Thyroid gland (tissue), 4 donors: Measurements from ENCODE around the gene PLA2G4A. TPM values are rescaled to one million over a fixed set of nuclear protein-coding genes. Genes with fewer than 3 reads are reported as not detected.

Experiments
- DNase-seq, 2 donors: peaks; one replicate each; pipeline ENCODE4 v3.0.0-alpha.2; 2019
- H3K27ac ChIP-seq, 3 donors: fragments of 200-600 bp; sonication (generic); 1 replicate in 2 of 3; 2 replicates in 1 of 3; pipeline ENCODE4 v1.5.1; 2016 to 2019; ENCODE audit warnings: mild to moderate bottlenecking in 1 of 3, moderate library complexity in 1 of 3
- H3K27me3 ChIP-seq: fragments of 200-600 bp; sonication (generic); one replicate; pipeline ENCODE4 v1.5.1; 2019
- H3K36me3 ChIP-seq, 2 donors: fragments of 200-600 bp; sonication (generic); one replicate each; pipeline ENCODE4 v1.5.1; 2016 to 2019
- H3K4me1 ChIP-seq, 2 donors: fragments of 200-600 bp; sonication (generic); one replicate each; pipeline ENCODE4 v1.5.1; 2017 to 2019
- H3K4me3 ChIP-seq, 3 donors: fragments of 200-600 bp; sonication (generic); replicated peaks in 1 of 3; 1 replicate in 2 of 3; 2 replicates in 1 of 3; pipeline ENCODE4 v1.5.1; 2016; ENCODE audit warnings: mild to moderate bottlenecking in 1 of 3
- H3K9me3 ChIP-seq: fragments of 200-600 bp; sonication (generic); one replicate; pipeline ENCODE4 v1.5.1; 2017
- CTCF ChIP-seq, 6 experiments: fragments of 200-600 bp in 3 of 6; fragments of 450-650 bp in 3 of 6; sonication (generic) in 3 of 6; IDR thresholded peaks; one replicate each; pipeline ENCODE4 v1.5.1; 2016 to 2019; ENCODE audit warnings: antibody characterized with exemption in 6 of 6, mild to moderate bottlenecking in 2 of 6, inconsistent platforms in 1 of 6, moderate library complexity in 1 of 6
- POLR2A ChIP-seq, 2 donors: fragments of 450-650 bp; IDR thresholded peaks; one replicate each; pipeline ENCODE4 v1.6.1; 2017; ENCODE audit warnings: antibody characterized with exemption in 2 of 2, mild to moderate bottlenecking in 2 of 2, moderate library complexity in 1 of 2
- WGBS, 2 donors: methylation state at CpG; one replicate each; pipeline ENCODE4 v1.1.5; 2017; 5-methylcytosine and 5-hydroxymethylcytosine counted together
- intact Hi-C: fragments of 100-400 bp; cut with DNase I; formaldehyde crosslinking; loops from one replicate; pipeline ENCODE4 v1.15.1; 2023
- total RNA-seq, 4 donors: library from RNA; depleted of rRNA; stranded (reverse); fragments of >200 nt; gene quantifications; one replicate each; pipeline ENCODE4 v1.2.3, GENCODE V29; 2016

The PLA2G4A gene
- total RNA-seq, 4 donors from 2014 or later: 3.4 to 6.4 (median 5.2) TPM

- H3K4me3 ChIP-seq: no peak overlapping the region
- no peak for TF ChIP-seq POLR2A (IDR thresholded peaks at IDR 0.05)
- H3K4me1 ChIP-seq: no peaks in the 10 kb centered on the region
- H3K36me3 ChIP-seq: no peaks in the 10 kb centered on the region
- intact Hi-C loops: no loop called here
- no peaks in the 10 kb centered on the region for H3K9me3 ChIP-seq
- DNase-seq: no peak
- no peaks in the 10 kb centered on the region for H3K27me3 ChIP-seq
- WGBS, 2 donors: 83 to 89% methylated on average over 12 of the region's 12 CpGs
- no peak overlapping the region for H3K27ac ChIP-seq
Measured at GRCh38 chr1:186875896-186876835, 47.4 kb downstream of the PLA2G4A start.

DNA sequence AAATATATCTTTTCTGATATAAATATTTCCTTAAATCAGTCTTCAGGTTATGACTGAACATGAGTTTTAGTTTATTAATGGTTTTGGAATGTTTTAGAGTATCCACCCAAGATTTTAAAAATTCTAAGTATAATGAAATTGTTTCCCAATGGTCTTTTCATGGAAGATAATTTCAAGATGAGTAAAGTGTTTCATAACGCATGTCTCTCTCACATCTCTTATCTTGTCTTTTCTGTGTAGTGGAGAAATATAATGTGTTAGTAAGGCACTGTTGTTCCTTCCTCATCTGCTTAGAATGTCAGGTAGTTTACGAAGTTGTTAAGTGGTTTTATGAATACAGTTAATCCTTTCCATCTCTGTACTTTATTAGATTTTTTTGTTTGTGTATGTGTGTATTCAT lies 49.6 kb downstream of the PLA2G4A start:
- Histone ChIP-seq H3K27me3 (no peaks in the 10 kb centered on the region), H3K36me3 (no peaks in the 10 kb centered on the region), H3K9me3 (no peaks in the 10 kb centered on the region), H3K4me1 (no peaks in the 10 kb centered on the region), H3K27ac (no peak overlapping the region), H3K4me3 (no peak overlapping the region)
- intact Hi-C loops: no loop called here
- TF ChIP-seq CTCF (IDR thresholded peaks at IDR 0.05): no peak
- no peak for TF ChIP-seq POLR2A (IDR thresholded peaks at IDR 0.05)
- DNase-seq: no peak
- WGBS, 2 donors: 91 to 93% methylated on average over 2 of the region's 2 CpGs

- Histone ChIP-seq H3K36me3 (no peaks in the 10 kb centered on the region), H3K27me3 (no peaks in the 10 kb centered on the region), H3K4me1 (no peaks in the 10 kb centered on the region), H3K9me3 (no peaks in the 10 kb centered on the region), H3K27ac (no peak overlapping the region), H3K4me3 (no peak overlapping the region)
- no peak for DNase-seq
- WGBS, 2 donors: 88 to 95% methylated on average over 1 of the region's 1 CpG
- TF ChIP-seq CTCF (IDR thresholded peaks at IDR 0.05) (no peak), POLR2A (IDR thresholded peaks at IDR 0.05) (no peak)
- intact Hi-C loops: no loop called here
Measured at GRCh38 chr1:186880982-186881381, 52.2 kb downstream of the PLA2G4A start.

DNA sequence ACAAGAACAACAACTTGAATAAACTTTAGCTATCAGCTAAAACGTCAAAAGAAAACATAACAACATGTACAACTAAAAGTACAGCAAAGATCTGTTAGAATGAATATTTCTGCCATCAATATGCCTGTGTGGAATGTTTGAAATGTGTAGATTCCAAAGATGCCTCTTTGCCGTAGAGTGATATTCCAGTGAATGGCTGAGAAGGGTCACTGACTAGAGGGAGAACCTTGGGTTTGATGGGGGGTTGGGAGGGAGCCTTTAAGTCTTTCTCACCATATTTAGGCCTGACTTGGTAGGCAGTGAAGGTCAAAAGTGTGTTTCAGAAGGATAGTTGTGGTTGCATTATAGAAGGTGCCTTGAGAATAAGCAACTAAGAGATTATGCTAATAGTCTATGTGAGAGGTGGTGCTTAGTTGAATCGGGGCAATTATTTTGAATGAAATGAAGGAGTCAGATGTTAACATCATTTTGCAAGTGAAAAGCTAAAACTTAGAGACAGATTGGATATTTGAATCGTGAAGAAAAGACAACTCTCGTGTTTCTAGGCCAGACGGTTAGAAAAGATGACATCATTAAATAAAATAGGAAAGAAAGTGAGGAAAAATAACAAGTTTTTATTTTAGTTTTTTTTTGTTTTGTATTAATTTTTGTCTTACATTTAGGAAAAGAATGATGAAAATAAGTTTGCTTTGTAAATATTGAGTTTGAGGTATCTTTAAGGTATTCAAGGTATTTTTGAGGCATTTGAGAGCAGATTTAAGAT lies 53.8 kb downstream of the PLA2G4A start:
- Histone ChIP-seq H3K27me3 (no peaks in the 10 kb centered on the region), H3K36me3 (no peaks in the 10 kb centered on the region), H3K9me3 (no peaks in the 10 kb centered on the region), H3K4me3 (no peak overlapping the region), H3K27ac (no peak overlapping the region), H3K4me1 (no peaks in the 10 kb centered on the region)
- TF ChIP-seq POLR2A (IDR thresholded peaks at IDR 0.05): no peak
- TF ChIP-seq CTCF (IDR thresholded peaks at IDR 0.05): no peak
- no peak for DNase-seq
- 74 to 79% methylated on average over 6 of the region's 6 CpGs for WGBS, 2 donors
- intact Hi-C loops: no loop called here

DNA sequence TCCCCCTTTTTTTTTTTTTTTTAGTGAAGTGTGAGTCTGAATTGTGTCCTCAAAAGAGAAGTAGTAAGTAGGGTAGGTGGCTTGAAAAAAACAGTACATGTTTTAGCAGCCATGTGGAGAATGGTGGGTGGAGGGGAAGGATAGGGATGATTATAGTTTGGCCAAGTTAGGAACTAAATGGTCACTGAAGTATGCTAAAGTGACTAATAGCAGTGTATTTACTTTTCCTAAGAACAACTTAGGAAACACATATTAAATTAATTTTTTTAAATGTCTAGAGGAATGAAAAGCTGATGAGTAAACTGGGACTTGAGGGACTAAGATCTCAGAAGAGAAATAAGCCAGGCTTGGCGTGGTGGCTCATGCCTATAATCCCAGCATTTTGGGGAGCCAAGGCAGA lies 55.5 kb downstream of the PLA2G4A start:
- no peak for DNase-seq
- 77 to 95% methylated on average over 1 of the region's 1 CpG for WGBS, 2 donors
- H3K4me3 ChIP-seq: no peak overlapping the region
- no peaks in the 10 kb centered on the region for H3K27me3 ChIP-seq
- no peak overlapping the region for H3K27ac ChIP-seq
- H3K4me1 ChIP-seq: no peaks in the 10 kb centered on the region
- TF ChIP-seq CTCF (IDR thresholded peaks at IDR 0.05): no peak
- no peak for TF ChIP-seq POLR2A (IDR thresholded peaks at IDR 0.05)
- intact Hi-C loops: no loop called here
- H3K36me3 ChIP-seq: no peaks in the 10 kb centered on the region
- H3K9me3 ChIP-seq: no peaks in the 10 kb centered on the region
